Activated CD4-positive, alpha-beta T cell treated with anti-CD3 and anti-CD28 coated beads, Interleukin-2, amount 10 ng/mL, durations not matched to agents 7 days and 5 days (primary cell): ENCODE measurements around the gene SLC25A3. TPM values are rescaled to one million over a fixed set of nuclear protein-coding genes. Genes with fewer than 3 reads are reported as not detected.
"Not testable (repeated sequence)": the region's sequence is repeated elsewhere in the genome, so short reads cannot be mapped to it uniquely, and the experiment has no call there.

ENCODE experiments used
- CTCF ChIA-PET: fragments of 350-600 bp; sonication (Branson Sonifier 250); formaldehyde crosslinking; loops from one replicate; lab custom pipeline; 2021; ENCODE audit warnings: antibody characterized with exemption; lab: Charles Lee
- POLR2A ChIA-PET: fragments of 350-600 bp; sonication (Branson Sonifier 250); formaldehyde crosslinking; loops from one replicate; lab custom pipeline; 2021; ENCODE audit warnings: antibody characterized with exemption; lab: Charles Lee
- DNase-seq: peaks from one replicate; pipeline ENCODE4 v3.0.0-alpha.2; 2020
- H3K27ac Mint-ChIP-seq: one replicate; pipeline ENCODE4 v1.8.0; 2021; ENCODE audit warnings: mild to moderate bottlenecking, moderate library complexity, mixed read lengths
- H3K27me3 Mint-ChIP-seq: one replicate; pipeline ENCODE4 v1.8.0; 2021; ENCODE audit warnings: mixed read lengths
- H3K36me3 Mint-ChIP-seq: one replicate; pipeline ENCODE4 v1.8.0; 2021; ENCODE audit warnings: low read depth, mixed read lengths
- H3K4me1 Mint-ChIP-seq: one replicate; pipeline ENCODE4 v1.8.0; 2021; ENCODE audit warnings: mixed read lengths
- H3K4me3 Mint-ChIP-seq: one replicate; pipeline ENCODE4 v1.8.0; 2021; ENCODE audit warnings: mild to moderate bottlenecking, moderate library complexity, mixed read lengths
- H3K9me3 Mint-ChIP-seq: one replicate; pipeline ENCODE4 v1.8.0; 2021; ENCODE audit warnings: mixed read lengths
- total RNA-seq, 2 experiments: library from RNA; stranded (reverse); gene quantifications; one replicate each; pipeline ENCODE4 v1.2.3, GENCODE V29; 2021

The SLC25A3 gene
- total RNA-seq, result 100 to 1,000 TPM; 333 to 355 TPM

- ChIA-PET CTCF (interaction anchor here (0.7 to 2.6 kb wide), 11 partner anchors 9 to 106 kb away, joined by 3 to 17 read pairs (median 4); partner anchors contain the start of gene IKBIP), POLR2A (interaction anchor here (0.5 to 1.0 kb wide), 2 partner anchors 50 to 145 kb away, joined by 3 to 4 read pairs; no protein-coding TSS in a partner anchor)
- peaks cover 40% of the 10 kb centered on the region for H3K36me3 Mint-ChIP-seq
- DNase-seq, result peak; percentile 96
- no peaks in the 10 kb centered on the region for H3K9me3 Mint-ChIP-seq
- H3K4me1 Mint-ChIP-seq, result peaks cover 38% of the 10 kb centered on the region
- peak within 1 kb of the TSS; percentile 96 for H3K27ac Mint-ChIP-seq
- no peaks in the 10 kb centered on the region for H3K27me3 Mint-ChIP-seq
- H3K4me3 Mint-ChIP-seq, result peak within 1 kb of the TSS; percentile 84
Measured at GRCh38 chr12:98593351-98594049, at the start of gene SLC25A3. TSS of gene SLC25A3 (plus strand) at chr12:98593686. CDS start at chr12:98593979, 293 bp downstream.

GRCh38 chr12:98543701-98544100, 49.8 kb upstream of the SLC25A3 start:
- Mint-ChIP-seq H3K4me1 (peaks cover 17% of the 10 kb centered on the region), H3K36me3 (peaks cover 59% of the 10 kb centered on the region), H3K27ac (no peak overlapping the region), H3K4me3 (no peak overlapping the region), H3K27me3 (no peaks in the 10 kb centered on the region), H3K9me3 (no peaks in the 10 kb centered on the region)
- ChIA-PET CTCF (interaction anchor here (1.0 kb wide), 1 partner anchor 9 kb away, joined by 4 read pairs; no protein-coding TSS in a partner anchor), POLR2A (no interaction called here)
- DNase-seq, result no peak

GRCh38 chr12:98544751-98545150, 48.7 kb upstream of the SLC25A3 start:
- Mint-ChIP-seq H3K4me1 (peaks cover 17% of the 10 kb centered on the region), H3K4me3 (no peak overlapping the region), H3K27me3 (no peaks in the 10 kb centered on the region), H3K9me3 (no peaks in the 10 kb centered on the region), H3K27ac (no peak overlapping the region), H3K36me3 (peaks cover 66% of the 10 kb centered on the region)
- no peak for DNase-seq
- CTCF ChIA-PET, result interaction anchor here (1.3 kb wide), 1 partner anchor 11 kb away, joined by 3 read pairs; no protein-coding TSS in a partner anchor
- POLR2A ChIA-PET, result no interaction called here

DNA sequence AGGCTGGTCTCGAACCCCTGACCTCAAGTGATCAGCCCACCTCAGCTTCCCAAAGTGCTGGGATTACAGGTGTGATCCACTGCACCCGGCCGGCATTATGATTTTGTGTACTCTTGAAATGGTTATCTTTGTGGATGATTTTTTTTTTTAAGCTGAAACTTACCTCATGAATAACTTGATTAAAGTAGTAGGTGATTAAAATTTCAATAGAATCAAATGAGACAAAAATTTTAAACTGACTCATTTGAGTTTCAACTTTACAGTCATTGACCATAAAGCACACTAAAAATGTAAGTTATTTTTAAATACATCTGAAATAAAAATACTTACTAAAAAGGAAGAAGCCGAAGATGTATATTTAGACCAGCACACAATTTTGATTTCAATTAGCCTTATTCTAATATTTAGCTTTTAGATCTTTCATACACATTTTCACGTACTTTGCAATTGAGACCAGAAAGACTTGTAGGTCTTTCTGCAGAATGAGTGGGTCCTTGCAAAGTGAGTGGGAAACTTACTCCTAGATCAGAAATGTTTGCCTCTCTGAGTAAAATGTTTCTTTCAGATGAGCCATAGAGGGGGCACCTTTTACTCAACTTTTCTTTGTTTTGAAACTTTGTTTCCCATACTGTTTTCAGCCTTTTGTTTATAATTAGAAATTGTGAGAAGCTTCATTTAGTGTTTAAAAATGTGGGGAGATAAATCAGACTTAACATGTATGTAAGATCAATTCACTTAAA, 43.9 kb upstream of the SLC25A3 start:
- peaks cover 53% of the 10 kb centered on the region for H3K36me3 Mint-ChIP-seq
- H3K9me3 Mint-ChIP-seq, result no peaks in the 10 kb centered on the region
- H3K4me3 Mint-ChIP-seq, result no peak overlapping the region
- ChIA-PET CTCF (interaction anchor here (2.5 kb wide), 1 partner anchor 28 kb away, joined by 6 read pairs; no protein-coding TSS in a partner anchor), POLR2A (no interaction called here)
- no peaks in the 10 kb centered on the region for H3K27me3 Mint-ChIP-seq
- no peak overlapping the region for H3K27ac Mint-ChIP-seq
- DNase-seq, result no peak
- no peaks in the 10 kb centered on the region for H3K4me1 Mint-ChIP-seq

DNA sequence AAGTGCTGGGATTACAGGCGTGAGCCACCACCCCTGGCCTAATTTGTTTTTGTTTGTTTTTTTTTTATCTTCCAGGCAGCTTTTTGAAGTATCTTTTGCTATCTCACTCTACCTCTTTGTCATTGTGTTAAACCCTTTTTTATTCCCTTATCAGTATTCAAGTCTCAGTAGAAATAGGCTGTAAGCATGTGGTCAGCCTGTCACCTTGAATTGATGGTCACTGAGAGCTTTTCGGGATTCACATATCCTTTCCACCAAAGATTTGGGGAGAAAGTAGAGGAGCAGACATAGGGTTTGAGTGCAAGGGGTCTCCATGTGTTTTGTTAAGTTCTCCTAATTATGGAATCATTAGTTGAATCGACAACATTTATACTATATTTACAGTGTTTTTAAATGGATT, 41.7 kb upstream of the SLC25A3 start:
- no peak for DNase-seq
- POLR2A ChIA-PET, result no interaction called here
- no peaks in the 10 kb centered on the region for H3K9me3 Mint-ChIP-seq
- CTCF ChIA-PET, result interaction anchor here (1.0 to 2.5 kb wide), 2 partner anchors 13 to 30 kb away, joined by 3 to 6 read pairs; no protein-coding TSS in a partner anchor
- H3K36me3 Mint-ChIP-seq, result peaks cover 39% of the 10 kb centered on the region
- no peak overlapping the region for H3K4me3 Mint-ChIP-seq
- H3K27me3 Mint-ChIP-seq, result no peaks in the 10 kb centered on the region
- H3K27ac Mint-ChIP-seq, result no peak overlapping the region
- no peaks in the 10 kb centered on the region for H3K4me1 Mint-ChIP-seq

DNA sequence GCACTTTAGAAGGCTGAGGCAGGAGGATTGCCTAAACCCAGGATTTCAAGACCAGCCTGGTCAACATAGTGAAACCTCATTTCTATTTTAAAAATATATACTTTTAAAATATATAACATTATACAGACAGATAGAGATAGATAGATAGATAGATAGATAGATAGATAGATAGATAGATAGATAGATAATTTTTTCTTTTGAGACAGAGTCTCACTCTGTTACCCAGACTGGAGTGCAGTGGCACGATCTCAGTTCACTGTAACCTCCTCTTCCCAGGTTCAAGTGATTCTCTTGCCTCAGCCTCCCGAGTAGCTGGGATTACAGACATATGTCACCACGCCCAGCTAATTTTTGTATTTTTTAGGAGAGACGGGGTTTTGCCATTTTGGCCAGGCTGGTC, 35.4 kb upstream of the SLC25A3 start:
- H3K27ac Mint-ChIP-seq, H3K4me3 Mint-ChIP-seq, DNase-seq, POLR2A ChIA-PET, H3K4me1 Mint-ChIP-seq, H3K27me3 Mint-ChIP-seq, H3K36me3 Mint-ChIP-seq, H3K9me3 Mint-ChIP-seq: not testable (repeated sequence)
- CTCF ChIA-PET, result interaction anchor here (0.6 to 0.7 kb wide), 2 partner anchors 9 to 410 kb away, joined by 3 read pairs; no protein-coding TSS in a partner anchor

DNA sequence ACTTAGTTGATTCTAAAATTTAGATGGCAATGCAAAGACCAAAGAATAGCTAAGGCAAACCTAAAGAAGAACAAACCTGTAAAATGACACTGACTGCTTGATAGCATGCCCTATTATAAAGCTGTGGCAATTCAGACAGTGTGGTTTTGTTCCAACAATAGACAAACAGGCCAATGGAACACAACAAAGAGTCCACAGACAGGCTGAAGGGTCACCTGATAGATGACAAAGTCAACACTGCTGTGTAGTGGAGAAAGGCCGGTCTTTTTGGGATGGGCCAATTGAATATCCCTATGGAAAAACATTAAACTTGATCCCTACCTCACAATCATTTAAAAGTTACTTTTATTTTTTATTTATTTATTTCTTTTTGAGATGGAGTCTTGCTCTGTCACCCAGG, 33.8 kb upstream of the SLC25A3 start:
- H3K36me3 Mint-ChIP-seq, result peaks cover 3% of the 10 kb centered on the region
- CTCF ChIA-PET, result interaction anchor here (0.6 kb wide), 1 partner anchor 42 kb away, joined by 3 read pairs; no protein-coding TSS in a partner anchor
- POLR2A ChIA-PET, result no interaction called here
- H3K4me1 Mint-ChIP-seq, result no peaks in the 10 kb centered on the region
- no peaks in the 10 kb centered on the region for H3K27me3 Mint-ChIP-seq
- no peaks in the 10 kb centered on the region for H3K9me3 Mint-ChIP-seq
- no peak for DNase-seq
- no peak overlapping the region for H3K4me3 Mint-ChIP-seq
- H3K27ac Mint-ChIP-seq, result no peak overlapping the region

DNA sequence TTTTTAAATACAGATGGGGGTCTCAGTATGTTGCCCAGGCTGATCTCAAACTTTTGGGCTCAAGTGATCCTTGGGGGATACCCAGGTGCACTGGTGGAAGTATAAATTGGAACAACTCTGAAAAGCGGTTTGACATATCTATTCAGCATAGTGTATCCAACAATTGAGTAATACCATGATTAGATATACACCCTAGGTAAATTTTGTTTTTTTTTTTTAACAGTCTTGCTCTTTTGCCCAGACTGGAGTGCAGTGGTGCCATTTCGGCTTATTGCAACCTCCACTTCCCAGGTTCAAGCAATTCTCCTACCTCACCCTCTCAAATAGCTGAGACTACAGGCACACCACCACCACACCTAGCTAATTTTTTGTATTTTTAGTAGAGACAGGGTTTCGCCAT, 31.6 kb upstream of the SLC25A3 start:
- Mint-ChIP-seq H3K27me3 (no peaks in the 10 kb centered on the region), H3K36me3 (peaks cover 3% of the 10 kb centered on the region), H3K27ac (no peak overlapping the region), H3K9me3 (no peaks in the 10 kb centered on the region), H3K4me3 (no peak overlapping the region), H3K4me1 (peaks cover 1% of the 10 kb centered on the region)
- ChIA-PET POLR2A (no interaction called here), CTCF (interaction anchor here (0.6 to 1.4 kb wide), 4 partner anchors 9 to 71 kb away, joined by 3 to 5 read pairs (median 3); no protein-coding TSS in a partner anchor)
- DNase-seq, result no peak

DNA sequence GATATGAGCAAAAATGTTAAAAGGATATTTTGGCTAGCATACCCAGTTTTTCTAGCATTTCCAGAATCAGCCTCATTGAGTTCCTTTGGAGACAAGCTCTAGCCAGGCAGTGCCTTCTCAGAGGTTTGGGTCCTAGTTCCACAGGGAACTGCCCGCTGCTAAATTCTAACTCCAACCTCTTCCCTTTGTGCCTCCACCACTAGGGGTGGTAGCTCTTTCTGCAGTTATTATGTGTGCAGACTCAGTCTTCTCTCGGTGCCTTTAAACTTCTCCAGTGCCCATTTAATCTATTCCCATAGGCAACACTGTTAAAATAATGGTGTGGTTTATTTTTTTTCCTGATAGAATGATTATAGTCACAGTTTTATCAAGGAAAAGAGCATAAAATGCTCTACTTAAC, 21.5 kb upstream of the SLC25A3 start:
- Mint-ChIP-seq H3K27ac (no peak overlapping the region), H3K36me3 (no peaks in the 10 kb centered on the region), H3K4me3 (no peak overlapping the region), H3K27me3 (no peaks in the 10 kb centered on the region), H3K9me3 (no peaks in the 10 kb centered on the region), H3K4me1 (no peaks in the 10 kb centered on the region)
- DNase-seq, result no peak
- ChIA-PET POLR2A (no interaction called here), CTCF (interaction anchor here (0.5 to 1.7 kb wide), 2 partner anchors 13 to 21 kb away, joined by 3 to 4 read pairs; no protein-coding TSS in a partner anchor)

DNA sequence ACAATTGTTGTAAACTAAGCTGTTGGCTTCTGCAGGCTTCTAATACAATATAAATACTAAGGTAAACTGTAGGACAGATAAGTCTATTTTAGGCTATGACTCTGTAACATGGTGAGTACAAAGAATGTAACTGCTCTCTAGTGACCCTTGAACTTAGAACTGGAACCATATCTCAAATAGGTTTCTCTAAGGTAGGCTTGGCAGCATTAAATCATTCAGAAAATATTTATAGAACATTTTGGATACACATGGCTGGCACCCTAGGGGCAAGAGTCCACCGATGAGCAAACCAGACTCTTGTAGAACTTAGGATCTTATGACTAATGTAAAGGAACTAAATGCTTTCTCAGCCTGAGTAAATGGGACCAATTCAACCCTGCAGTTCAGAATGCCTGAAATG, 19.4 kb upstream of the SLC25A3 start:
- H3K27ac Mint-ChIP-seq, result no peak overlapping the region
- no peaks in the 10 kb centered on the region for H3K9me3 Mint-ChIP-seq
- no peak overlapping the region for H3K4me3 Mint-ChIP-seq
- H3K4me1 Mint-ChIP-seq, result no peaks in the 10 kb centered on the region
- POLR2A ChIA-PET, result no interaction called here
- no peaks in the 10 kb centered on the region for H3K36me3 Mint-ChIP-seq
- H3K27me3 Mint-ChIP-seq, result no peaks in the 10 kb centered on the region
- CTCF ChIA-PET, result no interaction called here
- DNase-seq, result no peak

DNA sequence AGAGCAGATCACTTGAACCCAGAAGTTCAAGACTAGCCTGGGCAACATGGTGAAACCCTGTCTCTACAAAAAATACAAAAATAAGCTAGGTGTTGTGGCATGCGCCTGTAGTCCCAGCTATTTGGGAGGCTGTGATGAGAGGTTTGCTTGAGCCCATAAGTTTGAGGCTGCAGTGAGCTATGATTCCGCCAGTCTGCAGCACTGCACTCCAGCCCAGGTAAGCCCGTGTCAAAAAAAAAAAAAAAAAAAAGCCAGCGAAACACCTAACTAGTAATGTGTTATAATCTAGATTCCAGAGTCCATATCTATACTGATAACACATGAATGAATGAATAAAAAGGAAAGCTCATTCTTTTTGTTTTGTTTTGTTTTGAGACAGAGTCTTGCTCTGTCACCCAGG, 18.5 kb upstream of the SLC25A3 start:
- H3K27ac Mint-ChIP-seq, result no peak overlapping the region
- DNase-seq, result no peak

DNA sequence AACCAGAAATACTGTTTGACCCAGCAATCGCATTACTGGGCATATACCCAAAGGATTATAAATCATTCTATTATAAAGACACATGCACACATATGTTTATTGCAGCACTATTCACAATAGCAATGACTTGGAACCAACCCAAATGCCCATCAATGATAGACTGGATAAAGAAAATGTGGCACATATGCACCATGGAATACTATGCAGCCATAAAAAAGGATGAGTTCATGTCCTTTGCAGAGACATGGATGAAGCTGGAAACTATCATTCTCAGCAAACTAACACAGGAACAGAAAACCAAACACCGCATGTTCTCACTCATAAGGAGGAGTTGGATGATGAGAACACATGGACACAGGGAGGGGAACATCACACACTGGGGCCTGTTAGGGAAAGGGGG, 16.7 kb upstream of the SLC25A3 start:
- POLR2A ChIA-PET, H3K36me3 Mint-ChIP-seq, DNase-seq, H3K9me3 Mint-ChIP-seq, H3K27me3 Mint-ChIP-seq, CTCF ChIA-PET, H3K4me3 Mint-ChIP-seq, H3K4me1 Mint-ChIP-seq, H3K27ac Mint-ChIP-seq: not testable (repeated sequence)

More for the DNA sequence above, 18.5 kb upstream of the SLC25A3 start:
- Mint-ChIP-seq H3K36me3 (no peaks in the 10 kb centered on the region), H3K9me3 (no peaks in the 10 kb centered on the region), H3K27me3 (peaks cover 2% of the 10 kb centered on the region), H3K4me1 (no peaks in the 10 kb centered on the region), H3K4me3 (no peak overlapping the region)
- POLR2A ChIA-PET, result no interaction called here
- CTCF ChIA-PET, result interaction anchor here (0.6 to 1.0 kb wide), 4 partner anchors 10 to 525 kb away, joined by 3 to 6 read pairs (median 4); no protein-coding TSS in a partner anchor
